Measurements from ENCODE around the gene TIA1. TPM values are rescaled to one million over a fixed set of nuclear protein-coding genes. Genes with fewer than 3 reads are reported as not detected.
"Not testable (repeated sequence)": the region's sequence is repeated elsewhere in the genome, so short reads cannot be mapped to it uniquely, and the experiment has no call there.

TIA1 gene
- polyA plus RNA-seq, 3 donors = 447 to 578 (median 525) TPM

DNA sequence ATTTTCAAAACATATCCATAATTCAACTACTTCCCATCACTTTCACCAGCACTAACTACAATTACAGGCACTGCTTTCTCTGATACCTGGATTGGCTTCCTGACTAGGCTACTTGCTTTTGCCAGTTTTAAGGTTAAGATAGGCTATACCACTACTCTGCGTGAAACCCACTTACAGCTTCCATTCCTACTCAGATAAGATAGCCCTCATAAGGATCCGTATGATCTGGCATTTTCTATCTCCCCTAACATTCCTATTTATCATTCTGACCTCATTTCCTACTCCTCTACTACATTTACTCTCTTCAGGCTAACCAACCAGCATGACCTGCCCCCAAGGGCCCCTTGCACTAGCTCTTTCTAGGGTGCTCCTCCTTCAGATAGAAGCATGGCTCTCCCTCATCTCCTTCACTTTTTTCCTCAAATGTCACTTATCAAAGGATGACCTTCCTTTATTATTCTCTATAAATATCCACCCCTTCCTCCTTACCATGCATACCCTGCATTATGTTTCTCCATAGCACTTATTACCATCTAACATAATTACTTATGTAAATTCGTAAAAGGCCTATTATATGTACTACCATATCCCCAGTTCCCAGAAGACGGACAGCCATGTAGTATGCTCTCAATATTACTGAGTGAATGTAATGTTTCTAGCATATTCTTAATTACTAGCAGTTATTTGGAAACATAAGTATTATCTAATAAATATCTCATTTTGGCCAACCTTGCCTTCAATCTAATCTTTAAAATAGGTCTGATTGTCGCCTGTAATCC lies 4.4 kb downstream of the TIA1 start:
- DNase-seq (ENCODE audit: extremely low read depth in 1 of 11, low read depth in 9 of 11, low spot score in 4 of 11) = no peak

DNA sequence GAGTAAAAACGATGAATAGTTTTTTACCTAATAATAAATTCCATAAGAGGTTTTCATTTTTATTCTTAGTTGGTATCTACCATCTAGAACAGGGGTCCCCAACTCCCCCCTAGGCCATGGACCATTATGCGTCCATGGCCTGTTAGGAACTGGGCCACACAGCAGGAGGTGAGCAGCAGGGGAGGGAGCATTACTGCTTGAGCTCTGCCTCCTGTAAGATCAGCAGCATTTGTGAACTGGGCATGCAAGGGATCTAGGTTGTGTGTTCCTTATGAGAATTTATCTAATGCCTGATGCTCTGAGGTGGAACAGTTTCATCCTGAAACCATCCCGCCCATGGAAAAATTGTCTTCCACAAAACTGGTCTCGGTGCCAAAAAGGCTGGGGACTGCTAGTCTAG lies 5.9 kb downstream of the TIA1 start:
- no peak for DNase-seq (ENCODE audit: extremely low read depth in 1 of 11, low read depth in 9 of 11, low spot score in 4 of 11)

DNA sequence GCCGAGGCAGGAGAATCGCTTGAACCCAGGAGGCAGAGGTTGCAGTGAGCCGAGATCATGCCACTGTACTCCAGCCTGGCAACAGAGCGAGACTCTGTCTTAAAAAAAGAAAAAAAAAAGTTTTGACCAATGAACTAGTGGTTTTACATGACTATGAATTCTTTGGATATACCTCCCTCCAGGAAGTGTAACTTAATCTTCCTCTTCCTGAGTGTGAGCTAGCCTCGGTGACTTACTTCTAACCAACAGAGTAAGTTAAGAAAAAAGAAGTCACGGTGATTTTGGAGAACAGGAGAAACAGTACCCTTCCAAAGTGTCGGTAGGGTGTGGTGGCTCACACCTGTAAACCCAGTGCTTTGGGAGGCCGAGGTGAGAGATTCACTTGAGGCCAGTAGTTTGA lies 7.1 kb downstream of the TIA1 start:
- DNase-seq (ENCODE audit: extremely low read depth in 1 of 11, low read depth in 9 of 11, low spot score in 4 of 11) = no peak

DNA sequence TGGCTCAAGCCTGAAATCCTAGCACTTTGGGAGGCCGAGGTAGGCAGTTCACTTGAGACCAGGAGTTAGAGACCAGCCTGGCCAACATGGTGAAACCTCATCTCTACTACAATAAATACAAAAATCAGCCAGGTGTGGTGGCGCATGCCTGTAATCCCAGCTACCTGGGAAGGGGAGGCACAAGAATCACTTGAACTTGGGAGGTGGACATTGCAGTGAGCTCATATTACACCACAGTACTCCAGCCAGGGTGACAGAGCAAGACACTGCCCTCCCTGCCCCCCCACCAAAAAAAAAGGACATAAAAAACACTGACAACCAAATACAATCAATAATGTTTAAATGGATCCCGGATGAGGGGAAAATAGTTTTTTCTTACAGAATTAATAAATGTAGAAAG lies 7.8 kb downstream of the TIA1 start:
- no peak for DNase-seq (ENCODE audit: extremely low read depth in 1 of 11, low read depth in 9 of 11, low spot score in 4 of 11)

DNA sequence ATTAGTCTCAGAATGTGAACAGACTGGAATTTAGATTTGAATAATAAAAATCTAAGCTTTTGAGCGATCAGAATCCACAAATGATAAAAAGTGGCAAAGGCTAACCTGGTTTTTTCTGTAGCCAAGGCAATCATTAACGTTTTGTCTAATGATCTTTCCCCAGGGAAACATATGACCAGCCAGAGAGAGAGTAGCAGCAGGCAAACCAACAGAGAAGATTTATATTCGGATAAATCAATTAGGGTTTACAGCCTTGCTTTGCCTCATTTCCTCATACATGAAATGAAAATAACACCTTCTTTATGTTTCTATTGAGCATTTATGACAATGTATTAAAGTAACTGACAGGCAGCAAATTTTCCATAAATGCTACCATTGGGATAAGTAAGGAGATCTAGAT lies 14.5 kb downstream of the TIA1 start:
- DNase-seq (ENCODE audit: extremely low read depth in 1 of 11, low read depth in 9 of 11, low spot score in 4 of 11) = no peak

DNA sequence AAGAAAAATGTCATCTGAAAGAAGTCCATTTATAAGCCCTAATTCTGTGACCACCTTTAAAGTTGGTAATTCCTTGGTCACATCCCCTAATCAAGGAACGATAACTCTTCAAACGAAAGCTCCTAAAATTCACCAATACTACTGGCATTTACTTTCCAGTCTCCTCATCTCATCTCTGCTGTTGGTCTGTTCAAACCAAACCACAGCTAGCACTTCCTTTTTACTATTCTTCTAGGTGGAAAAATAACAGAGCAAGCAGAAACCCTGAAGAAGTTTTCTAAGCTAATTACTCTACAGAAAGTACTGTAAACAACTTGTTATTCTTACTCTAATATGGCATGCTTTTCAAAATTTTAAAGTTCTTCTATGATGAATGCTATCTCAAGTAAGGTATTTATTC lies 21.6 kb downstream of the TIA1 start:
- no peak for DNase-seq (ENCODE audit: extremely low read depth in 1 of 11, low read depth in 9 of 11, low spot score in 4 of 11)

DNA sequence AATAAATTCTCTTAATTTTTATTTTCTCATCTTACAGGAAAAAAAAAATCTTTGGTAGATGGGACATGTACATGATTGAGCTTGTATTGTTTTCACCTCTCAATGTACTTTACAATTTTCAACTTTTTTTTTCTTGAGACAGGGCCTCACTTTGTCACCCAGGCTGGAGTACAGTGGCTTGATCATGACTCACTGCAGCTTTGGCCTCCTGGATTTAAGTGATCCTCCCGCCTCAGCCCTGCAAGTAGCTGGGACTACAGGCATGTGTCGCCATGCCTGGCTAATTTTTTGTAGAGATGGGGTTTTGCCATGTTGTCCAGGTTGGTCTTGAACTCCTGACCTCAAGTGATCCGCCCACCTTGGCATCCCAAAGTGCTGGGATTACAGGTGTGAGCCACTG lies 25.1 kb downstream of the TIA1 start:
- not testable (repeated sequence) for DNase-seq (ENCODE audit: extremely low read depth in 1 of 11, low read depth in 9 of 11, low spot score in 4 of 11)

DNA sequence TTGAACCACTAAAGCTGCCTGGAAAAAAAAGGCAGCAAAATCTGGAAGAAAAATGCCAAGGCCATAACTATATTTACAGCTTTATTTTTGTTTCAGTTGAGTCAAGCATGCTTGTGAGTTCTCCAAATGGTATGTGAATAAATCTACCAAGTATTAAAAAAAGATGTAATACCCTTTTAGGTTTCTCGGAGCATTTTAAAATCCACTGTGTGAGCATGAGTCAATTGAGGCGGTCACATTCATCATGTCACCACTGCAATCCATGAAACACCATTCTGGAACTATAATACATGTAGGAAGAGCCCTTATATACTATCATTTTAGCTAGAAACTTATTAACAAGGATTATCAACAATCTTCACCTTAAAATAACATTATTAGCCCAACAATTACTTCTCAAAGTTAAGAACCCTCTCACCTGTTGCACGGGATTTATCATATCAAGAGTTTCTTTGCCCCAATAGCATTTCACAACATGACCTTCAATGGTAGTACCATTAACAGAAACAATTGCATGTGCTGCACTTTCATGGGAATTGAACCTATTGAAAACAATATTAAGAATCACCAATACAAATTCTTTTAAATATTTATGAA lies 33.4 kb downstream of the TIA1 start:
- no peak for DNase-seq (ENCODE audit: extremely low read depth in 1 of 11, low read depth in 9 of 11, low spot score in 4 of 11)

DNA sequence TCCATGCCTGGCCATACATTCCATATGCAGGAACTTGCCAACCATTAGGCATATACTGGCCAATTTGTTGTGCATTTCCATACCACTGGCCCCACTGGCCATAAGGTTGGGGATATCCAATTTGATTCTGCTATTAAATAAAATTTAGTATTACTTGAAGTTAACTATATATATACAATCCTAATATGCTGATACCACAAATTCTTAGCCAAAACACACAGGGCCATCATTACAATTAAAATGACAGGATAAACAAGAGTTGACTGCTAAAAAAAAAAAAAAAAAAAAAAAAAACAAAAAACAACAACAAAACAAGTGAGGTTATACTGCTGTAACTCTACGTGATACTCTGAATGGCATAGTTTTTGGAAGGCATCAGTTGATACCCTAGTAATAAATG lies 34.1 kb downstream of the TIA1 start:
- no peak for DNase-seq (ENCODE audit: extremely low read depth in 1 of 11, low read depth in 9 of 11, low spot score in 4 of 11)

DNA sequence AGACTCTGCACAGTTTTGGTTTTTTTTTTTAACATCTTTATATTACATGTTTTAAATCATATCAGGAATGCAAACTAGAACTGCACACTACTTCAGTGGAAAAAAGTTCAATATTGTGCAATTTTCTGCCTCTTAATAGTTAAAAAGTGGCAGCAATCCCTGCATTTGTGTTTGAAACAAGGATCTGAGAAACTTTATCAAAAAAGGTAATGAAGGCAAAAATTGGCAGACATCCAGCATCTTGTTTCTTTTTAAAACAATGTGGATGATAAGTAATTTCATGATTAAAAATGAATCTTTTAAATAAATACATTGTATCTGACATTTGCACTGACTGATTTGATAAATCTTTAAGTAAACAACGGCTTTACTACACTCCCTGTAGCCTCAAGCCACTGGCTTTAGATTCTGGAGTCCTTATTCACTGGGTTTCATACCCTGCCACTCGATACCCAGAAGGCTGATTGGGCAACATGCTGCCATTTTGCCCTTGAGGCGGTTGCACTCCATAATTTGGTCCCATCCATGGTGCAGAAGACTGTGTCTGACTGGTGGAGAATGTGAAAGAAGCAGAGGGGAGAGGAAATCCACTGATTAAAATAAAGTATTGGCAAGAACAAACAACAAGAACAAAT lies 36.0 kb downstream of the TIA1 start:
- no peak for DNase-seq (ENCODE audit: extremely low read depth in 1 of 11, low read depth in 9 of 11, low spot score in 4 of 11)

DNA sequence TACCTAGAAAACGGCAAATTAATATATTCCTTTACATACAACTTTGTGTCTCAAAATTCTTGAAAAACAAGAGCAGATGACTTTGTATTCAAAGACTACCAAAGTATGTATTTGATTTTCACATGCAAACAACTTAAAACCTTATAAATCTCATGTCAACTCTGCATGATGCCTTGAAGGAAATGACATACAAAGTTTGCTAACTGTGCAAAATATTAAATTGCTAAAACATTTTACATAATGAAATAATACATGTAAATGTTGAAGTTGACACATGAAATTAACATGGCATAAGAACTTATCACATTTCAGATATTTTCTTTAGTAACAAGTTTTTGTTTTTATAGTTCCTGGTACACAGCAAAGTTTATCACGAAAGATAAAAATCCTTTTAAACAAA lies 36.8 kb downstream of the TIA1 start:
- DNase-seq (ENCODE audit: extremely low read depth in 1 of 11, low read depth in 9 of 11, low spot score in 4 of 11) = no peak

DNA sequence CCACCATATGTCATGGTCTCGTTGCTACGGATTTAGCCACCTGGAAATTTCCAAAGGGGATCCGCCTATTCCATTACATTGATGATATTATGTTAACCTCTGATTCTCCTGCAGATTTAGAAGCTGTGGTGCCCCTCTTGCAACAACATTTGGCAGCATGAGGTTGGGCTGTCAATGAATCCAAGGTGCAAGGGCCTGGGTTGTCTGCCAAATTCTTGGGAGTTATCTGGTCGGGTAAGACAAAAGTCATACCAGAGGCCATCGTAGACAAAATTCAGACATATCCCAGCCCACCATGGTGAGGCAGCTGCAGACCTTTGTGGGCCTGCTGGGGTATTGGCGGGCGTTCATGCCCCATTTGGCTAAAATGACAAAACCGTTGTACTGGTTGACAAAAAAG lies 44.0 kb downstream of the TIA1 start:
- DNase-seq (ENCODE audit: extremely low read depth in 1 of 11, low read depth in 9 of 11, low spot score in 4 of 11) = no peak

DNA sequence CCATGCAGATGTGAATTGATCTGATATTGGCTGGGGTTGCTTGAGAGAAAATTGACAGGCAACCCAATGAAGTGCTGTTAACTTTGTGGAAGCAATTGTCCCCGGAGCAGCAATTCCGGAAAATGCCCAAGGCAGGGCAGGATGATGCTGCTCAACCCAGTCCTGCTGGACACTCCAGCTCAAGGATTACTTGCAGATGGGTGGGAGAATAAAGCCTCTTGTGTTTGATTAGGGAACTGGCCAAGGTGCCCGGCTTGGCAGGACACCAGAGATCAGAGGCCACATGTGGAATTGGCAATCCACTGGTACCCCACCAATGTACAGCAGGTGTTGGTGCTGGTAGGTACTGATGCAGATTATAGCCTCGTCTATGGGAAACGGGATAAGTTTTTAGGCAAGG lies 45.3 kb downstream of the TIA1 start:
- no peak for DNase-seq (ENCODE audit: extremely low read depth in 1 of 11, low read depth in 9 of 11, low spot score in 4 of 11)

DNA sequence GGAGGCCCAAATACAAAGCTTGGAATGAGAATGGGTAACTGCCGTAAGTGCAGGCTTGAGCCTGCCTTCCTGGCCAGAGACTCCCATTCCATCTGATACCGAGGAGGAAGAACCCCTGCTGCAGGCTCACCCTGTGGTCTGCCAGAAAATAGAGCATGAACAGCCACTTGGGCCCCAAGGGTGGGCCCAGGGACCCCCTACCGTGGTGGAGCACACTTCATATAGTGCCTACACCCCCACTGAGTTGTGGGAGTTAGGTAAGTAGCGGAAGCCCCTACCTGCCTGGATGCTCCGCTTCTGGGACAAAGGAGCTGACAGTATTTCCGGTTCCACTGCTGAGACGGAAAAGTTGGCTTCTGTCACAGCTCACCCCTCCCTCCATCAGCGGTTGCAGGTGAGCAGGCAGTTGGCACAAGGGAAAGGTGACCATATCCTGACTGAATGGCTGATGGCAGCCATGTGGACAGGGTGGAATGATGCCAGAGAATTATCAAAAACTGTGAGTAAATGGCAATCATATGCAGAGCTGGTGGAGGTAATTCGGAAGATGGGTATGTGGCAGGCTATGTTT lies 46.1 kb downstream of the TIA1 start:
- DNase-seq (ENCODE audit: extremely low read depth in 1 of 11, low read depth in 9 of 11, low spot score in 4 of 11) = no peak

DNA sequence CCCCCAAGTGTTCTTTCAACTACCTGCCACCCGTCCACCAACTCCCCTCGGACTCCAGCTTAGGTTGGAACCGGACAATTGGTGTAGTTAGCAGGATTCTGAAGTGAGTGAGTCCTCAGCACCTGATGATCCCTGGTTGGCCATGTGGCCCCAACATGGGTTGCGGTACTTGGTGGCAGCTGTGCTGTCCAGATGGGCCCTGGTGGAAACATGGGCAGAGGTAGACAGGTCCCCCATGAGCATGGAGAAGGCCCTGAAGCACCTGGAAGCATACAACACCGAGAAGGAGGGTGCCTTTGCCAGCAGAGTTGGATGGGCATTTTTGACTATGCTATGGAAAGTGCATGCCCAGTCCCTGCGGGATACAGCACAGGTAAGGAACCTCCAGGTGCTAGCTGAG lies 46.6 kb downstream of the TIA1 start:
- DNase-seq (ENCODE audit: extremely low read depth in 1 of 11, low read depth in 9 of 11, low spot score in 4 of 11) = no peak

DNA sequence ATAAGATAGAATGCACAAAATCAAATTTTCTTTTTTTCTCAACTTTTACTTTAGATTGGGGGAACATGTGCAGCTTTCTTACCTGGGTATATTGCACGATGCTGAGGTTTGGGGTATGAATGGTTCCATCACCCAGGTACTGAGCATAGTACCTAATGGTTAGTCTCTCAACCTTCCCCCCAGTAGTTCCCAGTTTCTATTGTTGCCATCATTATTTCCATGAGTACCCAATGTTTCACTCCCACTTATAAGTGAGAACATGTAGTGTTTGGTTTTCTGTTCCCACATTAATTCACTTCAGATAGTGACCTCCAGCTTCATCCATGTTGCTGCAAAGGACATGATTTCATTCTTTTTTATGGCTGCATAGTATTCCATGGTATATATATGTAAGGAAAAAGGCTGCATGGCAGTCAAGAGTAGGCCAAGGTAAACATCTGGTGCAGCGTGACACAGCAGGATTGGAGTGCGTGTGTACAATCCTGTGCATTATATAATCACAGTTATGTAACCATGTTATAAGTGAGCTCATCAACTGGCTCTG lies 47.1 kb downstream of the TIA1 start:
- DNase-seq (ENCODE audit: extremely low read depth in 1 of 11, low read depth in 9 of 11, low spot score in 4 of 11) = no peak

DNA sequence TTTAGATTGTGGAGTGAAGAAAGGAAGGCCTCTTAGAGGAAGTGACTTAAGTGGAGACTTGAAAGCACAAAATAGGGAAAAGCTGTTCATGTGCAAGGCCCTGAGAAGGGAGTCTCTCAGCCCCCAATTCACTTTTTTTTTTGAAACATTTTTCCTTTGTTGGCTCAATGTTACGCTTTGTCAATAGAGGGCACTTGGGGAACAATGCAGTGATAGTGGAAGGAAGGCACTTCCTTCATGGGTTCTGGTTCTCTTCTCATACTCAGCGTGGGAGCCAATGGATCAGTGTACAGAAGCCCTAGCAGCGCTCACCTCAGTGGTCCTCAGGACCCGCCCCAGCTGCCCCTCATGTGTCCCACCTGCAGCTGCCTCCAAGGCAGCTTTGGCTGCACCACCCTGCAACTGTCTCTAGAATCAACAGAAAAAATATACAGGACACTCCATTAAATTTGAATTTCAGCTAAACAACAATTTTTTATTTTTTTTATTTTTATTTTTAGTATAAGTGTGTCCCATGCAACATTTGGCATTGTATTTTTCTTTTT lies 49.0 kb downstream of the TIA1 start:
- DNase-seq (ENCODE audit: extremely low read depth in 1 of 11, low read depth in 9 of 11, low spot score in 4 of 11) = no peak

DNA sequence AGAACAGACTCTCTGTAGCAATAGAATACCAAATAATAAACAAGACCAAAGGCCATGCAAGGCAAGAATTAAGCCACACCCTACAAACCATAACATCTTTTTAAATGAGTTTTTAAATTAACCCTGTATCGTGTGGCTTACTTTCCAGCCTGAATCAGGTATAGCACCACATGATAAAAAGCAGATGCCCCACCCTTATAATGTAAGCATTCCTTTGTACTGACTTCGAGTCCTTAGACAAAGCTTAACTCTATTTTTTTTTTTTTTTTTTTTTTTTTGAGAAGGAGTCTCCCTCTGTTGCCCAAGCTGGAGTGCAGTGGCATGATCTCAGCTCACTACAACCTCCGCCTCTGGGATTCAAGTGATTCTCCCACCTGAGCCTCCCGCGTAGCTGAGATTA lies 55.9 kb downstream of the TIA1 start:
- DNase-seq (ENCODE audit: extremely low read depth in 1 of 11, low read depth in 9 of 11, low spot score in 4 of 11) = no peak

DNA sequence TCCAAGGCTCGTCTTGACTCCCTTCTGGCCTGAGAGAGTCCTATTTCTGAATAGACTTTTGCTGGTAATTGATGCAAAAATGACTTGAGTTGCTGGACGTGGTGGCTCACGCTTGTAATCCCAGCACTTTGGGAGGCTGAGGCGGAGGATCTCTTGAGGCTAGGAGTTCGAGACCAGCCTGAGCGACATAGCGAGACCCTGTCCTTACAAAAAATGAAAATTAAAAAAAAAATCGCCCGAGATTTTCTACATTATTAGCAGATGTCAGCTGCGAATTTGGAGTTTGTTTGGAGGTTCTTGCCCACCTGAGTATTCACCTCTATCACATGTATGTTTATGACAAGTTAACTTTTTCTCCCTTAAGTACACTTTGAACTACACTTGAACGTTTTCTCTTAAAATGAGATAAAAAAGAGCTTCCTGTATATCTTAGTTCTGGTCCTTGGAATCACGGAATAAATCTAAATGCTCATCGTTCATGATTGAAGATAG lies 57.1 kb downstream of the TIA1 start:
- no peak for DNase-seq (ENCODE audit: extremely low read depth in 1 of 11, low read depth in 9 of 11, low spot score in 4 of 11)

Measured in renal cortex interstitium (tissue), 11 donors.